ENCODE measurements around the gene GOLGA6D.
"Not testable (repeated sequence)": the region's sequence is repeated elsewhere in the genome, so short reads cannot be mapped to it uniquely, and the experiment has no call there.

Gene GOLGA6D

GRCh38 chr15:75299311-75299688 lies 16.7 kb downstream of the GOLGA6D start:
- DNase-seq: peak; percentile 55
- not testable (repeated sequence) for H3K4me3 ChIP-seq (ENCODE audit: low read depth in 1 of 2, low read length in 2 of 2); H3K9ac ChIP-seq (ENCODE audit: low read depth, low read length); H3K4me2 ChIP-seq (ENCODE audit: insufficient read depth, low read length); H3K36me3 ChIP-seq (ENCODE audit: insufficient read depth, low read length); H3K27ac ChIP-seq (ENCODE audit: low read length); H3K4me1 ChIP-seq (ENCODE audit: insufficient read depth, low read length); H2AFZ ChIP-seq (ENCODE audit: low read depth, low read length); H3K9me3 ChIP-seq (ENCODE audit: insufficient read depth, low read length, severe bottlenecking); H4K20me1 ChIP-seq (ENCODE audit: insufficient read depth, low read length); H3K27me3 ChIP-seq (ENCODE audit: insufficient read depth, low read length, poor library complexity); H3K79me2 ChIP-seq (ENCODE audit: insufficient read depth, low read length)
- TF ChIP-seq CTCF (IDR thresholded peaks at IDR 0.05; ENCODE audit: borderline replicate concordance, extremely low read depth, low read length, poor library complexity, severe bottlenecking): peak; percentile 48
- ATAC-seq (ENCODE audit: insufficient read depth, low read depth): peak; percentile 71

- not testable (repeated sequence) for H3K27me3 ChIP-seq (ENCODE audit: insufficient read depth, low read length, poor library complexity); H3K27ac ChIP-seq (ENCODE audit: low read length); H3K9ac ChIP-seq (ENCODE audit: low read depth, low read length); H3K4me2 ChIP-seq (ENCODE audit: insufficient read depth, low read length); H3K9me3 ChIP-seq (ENCODE audit: insufficient read depth, low read length, severe bottlenecking); H3K36me3 ChIP-seq (ENCODE audit: insufficient read depth, low read length); DNase-seq; H3K4me1 ChIP-seq (ENCODE audit: insufficient read depth, low read length); H3K79me2 ChIP-seq (ENCODE audit: insufficient read depth, low read length); H3K4me3 ChIP-seq (ENCODE audit: low read depth in 1 of 2, low read length in 2 of 2); H2AFZ ChIP-seq (ENCODE audit: low read depth, low read length); ATAC-seq (ENCODE audit: insufficient read depth, low read depth); H4K20me1 ChIP-seq (ENCODE audit: insufficient read depth, low read length)
Observed at GRCh38 chr15:75300026-75300425, 17.4 kb downstream of the GOLGA6D start.

- Histone ChIP-seq H2AFZ (ENCODE audit: low read depth, low read length) (no peak overlapping the region), H3K4me2 (ENCODE audit: insufficient read depth, low read length) (no peak overlapping the region), H3K79me2 (ENCODE audit: insufficient read depth, low read length) (no peaks in the 10 kb centered on the region), H3K9me3 (ENCODE audit: insufficient read depth, low read length, severe bottlenecking) (no peaks in the 10 kb centered on the region), H4K20me1 (ENCODE audit: insufficient read depth, low read length) (no peaks in the 10 kb centered on the region), H3K9ac (ENCODE audit: low read depth, low read length) (no peak overlapping the region), H3K36me3 (ENCODE audit: insufficient read depth, low read length) (no peaks in the 10 kb centered on the region), H3K4me3 (ENCODE audit: low read depth in 1 of 2, low read length in 2 of 2) (no peak overlapping the region), H3K4me1 (ENCODE audit: insufficient read depth, low read length) (no peaks in the 10 kb centered on the region), H3K27me3 (ENCODE audit: insufficient read depth, low read length, poor library complexity) (no peaks in the 10 kb centered on the region), H3K27ac (ENCODE audit: low read length) (no peak overlapping the region)
- ATAC-seq (ENCODE audit: insufficient read depth, low read depth) (no peak), DNase-seq (no peak)
- TF ChIP-seq CTCF (IDR thresholded peaks at IDR 0.05; ENCODE audit: borderline replicate concordance, extremely low read depth, low read length, poor library complexity, severe bottlenecking) (no peak), EZH2 (IDR thresholded peaks at IDR 0.05; ENCODE audit: borderline replicate concordance, low read depth, low read length, severe bottlenecking) (no peak)
Observed at GRCh38 chr15:75302318-75302717, 19.7 kb downstream of the GOLGA6D start.

GRCh38 chr15:75302753-75303152 lies 20.1 kb downstream of the GOLGA6D start:
- H3K4me2 ChIP-seq (ENCODE audit: insufficient read depth, low read length); H2AFZ ChIP-seq (ENCODE audit: low read depth, low read length); H3K4me1 ChIP-seq (ENCODE audit: insufficient read depth, low read length); H3K4me3 ChIP-seq (ENCODE audit: low read depth in 1 of 2, low read length in 2 of 2); DNase-seq; H3K9me3 ChIP-seq (ENCODE audit: insufficient read depth, low read length, severe bottlenecking); H3K36me3 ChIP-seq (ENCODE audit: insufficient read depth, low read length); H4K20me1 ChIP-seq (ENCODE audit: insufficient read depth, low read length); H3K79me2 ChIP-seq (ENCODE audit: insufficient read depth, low read length); ATAC-seq (ENCODE audit: insufficient read depth, low read depth); H3K9ac ChIP-seq (ENCODE audit: low read depth, low read length); H3K27ac ChIP-seq (ENCODE audit: low read length); H3K27me3 ChIP-seq (ENCODE audit: insufficient read depth, low read length, poor library complexity): not testable (repeated sequence)

GRCh38 chr15:75306188-75306587 lies 23.6 kb downstream of the GOLGA6D start:
- H3K4me1 ChIP-seq (ENCODE audit: insufficient read depth, low read length): no peaks in the 10 kb centered on the region
- no peak overlapping the region for H3K9ac ChIP-seq (ENCODE audit: low read depth, low read length)
- ATAC-seq (ENCODE audit: insufficient read depth, low read depth): no peak
- no peaks in the 10 kb centered on the region for H4K20me1 ChIP-seq (ENCODE audit: insufficient read depth, low read length)
- H3K27ac ChIP-seq (ENCODE audit: low read length): no peak overlapping the region
- H3K4me3 ChIP-seq (ENCODE audit: low read depth in 1 of 2, low read length in 2 of 2): no peak overlapping the region
- no peaks in the 10 kb centered on the region for H3K36me3 ChIP-seq (ENCODE audit: insufficient read depth, low read length)
- no peak overlapping the region for H2AFZ ChIP-seq (ENCODE audit: low read depth, low read length)
- no peak overlapping the region for H3K4me2 ChIP-seq (ENCODE audit: insufficient read depth, low read length)
- DNase-seq: no peak
- H3K27me3 ChIP-seq (ENCODE audit: insufficient read depth, low read length, poor library complexity): peaks cover 7% of the 10 kb centered on the region
- H3K9me3 ChIP-seq (ENCODE audit: insufficient read depth, low read length, severe bottlenecking): no peaks in the 10 kb centered on the region
- no peaks in the 10 kb centered on the region for H3K79me2 ChIP-seq (ENCODE audit: insufficient read depth, low read length)
- TF ChIP-seq EZH2 (IDR thresholded peaks at IDR 0.05; ENCODE audit: borderline replicate concordance, low read depth, low read length, severe bottlenecking): no peak
- TF ChIP-seq CTCF (IDR thresholded peaks at IDR 0.05; ENCODE audit: borderline replicate concordance, extremely low read depth, low read length, poor library complexity, severe bottlenecking): no peak

All from DND-41 (cell line).